HCT116 (cell line): Measurements from ENCODE around the gene STPG1. TPM values are rescaled to one million over a fixed set of nuclear protein-coding genes. Genes with fewer than 3 reads are reported as not detected.

Source experiments
- ATAC-seq: fragments of 200-7000 bp; cut with Tn5 transposase; 2 replicates; pipeline ENCODE4 v1.9.1; 2020; ENCODE audit warnings: mild to moderate bottlenecking, moderate library complexity
- BruUV-seq: library from RNA; stranded (reverse); fragments of 400-500 nt; replicated peaks from 2 replicates; lab custom pipeline; 2021; lab: Mats Ljungman, UMichigan
- CTCF ChIA-PET: fragments of 300-600 bp; sonication (Branson Sonifier 250); formaldehyde crosslinking; loops from one replicate; lab custom pipeline; 2021; ENCODE audit warnings: antibody characterized with exemption; lab: Charles Lee
- POLR2A ChIA-PET: fragments of 300-600, 350-600 bp; sonication (Branson Sonifier 250); formaldehyde crosslinking; loops from one replicate; lab custom pipeline; 2021; ENCODE audit warnings: antibody characterized with exemption; lab: Charles Lee
- RAD21 ChIA-PET, 2 experiments: fragments of 300-600 bp; sonication (Branson Sonifier 250); formaldehyde crosslinking; loops; one replicate each; lab custom pipeline; 2023; ENCODE audit warnings: low total read pairs in 2 of 2; ENCODE audit not compliant: uncharacterized antibody in 2 of 2, unreplicated experiment in 2 of 2, low non-redundant PET in 1 of 2; lab: Charles Lee
- DNase-seq: peaks from one replicate; pipeline ENCODE4 v3.0.0-alpha.2; 2010; ENCODE audit warnings: low read depth, low spot score
- H2AFZ ChIP-seq: fragments of 200-600 bp; shearing (Covaris generic), sonication (generic); 2 replicates; pipeline ENCODE4 v1.6.1; 2017; ENCODE audit warnings: low read depth, mixed run types, mixed read lengths, antibody characterized with exemption, low read length; ENCODE audit not compliant: poor library complexity, severe bottlenecking
- H3K27ac ChIP-seq: 2 replicates; pipeline ENCODE4 v1.5.1; 2012; ENCODE audit warnings: low read depth, low read length
- H3K27me3 ChIP-seq: fragments of 200-600 bp; sonication (generic); 2 replicates; pipeline ENCODE4 v1.6.1; 2016; ENCODE audit warnings: mixed run types, low read length, mixed read lengths; ENCODE audit not compliant: insufficient read depth
- H3K36me3 ChIP-seq, 2 experiments: fragments of 200-500 bp in 1 of 2; fragments of 200-600 bp in 1 of 2; sonication (Bioruptor generic) in 1 of 2; sonication (generic) in 1 of 2; 2 replicates each; pipeline versions ENCODE4 v1.5.1 to v1.6.1; 2014 to 2016; ENCODE audit warnings: low read length in 2 of 2, inconsistent platforms in 1 of 2, mixed read lengths in 1 of 2, mixed run types in 1 of 2; ENCODE audit not compliant: insufficient read depth in 2 of 2, control insufficient read depth in 1 of 2
- H3K4me1 ChIP-seq, 2 experiments: fragments of 200-600 bp in 1 of 2; sonication (generic) in 1 of 2; 2 replicates each; pipeline versions ENCODE4 v1.5.1 to v1.6.1; 2012 to 2017; ENCODE audit warnings: low read length in 2 of 2, inconsistent platforms in 1 of 2, mild to moderate bottlenecking in 1 of 2, mixed read lengths in 1 of 2, mixed run types in 1 of 2, moderate library complexity in 1 of 2; ENCODE audit not compliant: insufficient read depth in 2 of 2, control insufficient read depth in 1 of 2
- H3K4me2 ChIP-seq: fragments of 200-600 bp; sonication (generic); 2 replicates; pipeline ENCODE4 v1.6.1; 2017; ENCODE audit warnings: mixed run types, low read length, mixed read lengths
- H3K4me3 ChIP-seq, 2 experiments: fragments of 200-600 bp in 1 of 2; sonication (generic) in 1 of 2; replicated peaks in 1 of 2; 2 replicates each; pipeline ENCODE4 v1.5.1; 2011 to 2016; ENCODE audit warnings: low read length in 2 of 2, control low read depth in 1 of 2, low read depth in 1 of 2, mild to moderate bottlenecking in 1 of 2, mixed read lengths in 1 of 2, mixed run types in 1 of 2
- H3K79me2 ChIP-seq: fragments of 200-600 bp; sonication (generic); 2 replicates; pipeline ENCODE4 v1.6.1; 2017; ENCODE audit warnings: mild to moderate bottlenecking, mixed run types, low read length, moderate library complexity, mixed read lengths; ENCODE audit not compliant: insufficient read depth
- H3K9ac ChIP-seq: fragments of 200-600 bp; sonication (generic); 2 replicates; pipeline ENCODE4 v1.6.1; 2016; ENCODE audit warnings: low read length, mixed read lengths
- H3K9me2 ChIP-seq: fragments of 200-600 bp; sonication (generic), shearing (Covaris generic); 2 replicates; pipeline ENCODE4 v1.6.1; 2017; ENCODE audit warnings: mixed run types, mild to moderate bottlenecking, moderate library complexity; ENCODE audit not compliant: insufficient read depth
- H3K9me3 ChIP-seq, 2 experiments: fragments of 200-500 bp in 1 of 2; fragments of 200-600 bp in 1 of 2; sonication (Bioruptor generic) in 1 of 2; sonication (generic) in 1 of 2; 2 replicates each; pipeline ENCODE4 v1.6.1; 2014 to 2017; ENCODE audit warnings: low read length in 2 of 2, mixed read lengths in 2 of 2, inconsistent platforms in 1 of 2, low read depth in 1 of 2, mild to moderate bottlenecking in 1 of 2, mixed run types in 1 of 2, moderate library complexity in 1 of 2; ENCODE audit not compliant: control insufficient read depth in 1 of 2, insufficient read depth in 1 of 2
- H4K20me1 ChIP-seq: fragments of 200-600 bp; sonication (generic), shearing (Covaris generic); 2 replicates; pipeline ENCODE4 v1.6.1; 2017; ENCODE audit warnings: mixed run types, mild to moderate bottlenecking, moderate library complexity; ENCODE audit not compliant: insufficient read depth
- EGR1 ChIP-seq: IDR thresholded peaks from 2 replicates; pipeline ENCODE4 v1.6.1; 2012; ENCODE audit warnings: low read depth
- ELF1 ChIP-seq: IDR thresholded peaks from 2 replicates; pipeline ENCODE4 v1.6.1; 2012; ENCODE audit warnings: low read depth, borderline replicate concordance
- EZH2phosphoT487 ChIP-seq: fragments of 200-600 bp; IDR thresholded peaks from 2 replicates; pipeline ENCODE4 v1.6.1; 2018; ENCODE audit warnings: antibody characterized with exemption, borderline replicate concordance
- POLR2AphosphoS5 ChIP-seq: IDR thresholded peaks from 2 replicates; pipeline ENCODE4 v1.6.1; 2011; ENCODE audit warnings: mild to moderate bottlenecking, low read depth, low read length, moderate library complexity
- SIN3A ChIP-seq: IDR thresholded peaks from 2 replicates; pipeline ENCODE4 v1.6.1; 2012; ENCODE audit warnings: low read depth
- SP1 ChIP-seq: IDR thresholded peaks from 2 replicates; pipeline ENCODE4 v1.6.1; 2012; ENCODE audit warnings: low read depth
- YY1 ChIP-seq: IDR thresholded peaks from 2 replicates; pipeline ENCODE4 v1.6.1; 2011; ENCODE audit warnings: low read length, low read depth, moderate library complexity, mild to moderate bottlenecking; ENCODE audit not compliant: insufficient replicate concordance; ENCODE audit errors: extremely low read depth
- ZFX ChIP-seq: fragments of 450-650 bp; IDR thresholded peaks from 2 replicates; pipeline ENCODE4 v1.6.1; 2017
- intact Hi-C: fragments of 100-400 bp; cut with micrococcal nuclease; formaldehyde crosslinking; loops from 2 replicates; pipeline ENCODE4 v1.10.0; 2022
- total RNA-seq: library from RNA; stranded (reverse); gene quantifications from one replicate; pipeline ENCODE4 v1.2.1, GENCODE V29; 2021; ENCODE audit not compliant: unreplicated experiment
- TF ChIP-seq, protein P1 (sequence below), 3 experiments: fragments of 200-600 bp in 1 of 3; sonication (generic) in 1 of 3; IDR thresholded peaks in 2 of 3; conservative IDR thresholded peaks in 1 of 3; 2 replicates each; pipeline ENCODE4 v1.5.1; 2012 to 2017; ENCODE audit warnings: low read depth in 2 of 3, low read length in 2 of 3, antibody characterized with exemption in 1 of 3, borderline replicate concordance in 1 of 3, control low read depth in 1 of 3, mild to moderate bottlenecking in 1 of 3, mixed read lengths in 1 of 3, mixed run types in 1 of 3, moderate library complexity in 1 of 3; ENCODE audit not compliant: insufficient read depth in 1 of 3
- TF ChIP-seq, protein P2 (sequence below): IDR thresholded peaks from 2 replicates; pipeline ENCODE4 v1.6.1; 2012
- TF ChIP-seq, protein P3 (sequence below): IDR thresholded peaks from 2 replicates; pipeline ENCODE4 v1.6.1; 2012; ENCODE audit warnings: low read depth

Gene STPG1
- total RNA-seq, 1 experiment from 2014 or later: 13.4 TPM

DNA sequence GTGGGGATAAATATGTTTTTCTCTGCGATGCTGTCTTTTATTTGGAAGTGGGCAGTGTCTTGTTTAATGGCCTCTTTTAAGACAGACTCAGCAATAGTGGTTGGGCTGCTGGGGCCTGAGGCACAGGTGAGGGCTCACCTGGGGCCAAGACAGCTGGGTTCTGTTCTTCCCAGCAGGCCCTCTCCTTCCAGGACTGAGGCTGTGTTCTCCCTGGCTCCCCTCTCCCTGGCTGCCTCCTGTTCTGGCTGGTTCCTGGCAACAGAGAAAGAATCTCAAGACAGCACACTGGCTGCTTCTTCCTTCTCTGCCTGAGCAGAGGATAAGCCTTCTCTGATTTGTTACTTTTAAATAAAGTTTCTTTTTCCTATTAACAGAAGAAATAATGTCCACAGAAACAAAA, 101.8 kb downstream of the STPG1 start (continued):
- TF ChIP-seq, protein P1, sequence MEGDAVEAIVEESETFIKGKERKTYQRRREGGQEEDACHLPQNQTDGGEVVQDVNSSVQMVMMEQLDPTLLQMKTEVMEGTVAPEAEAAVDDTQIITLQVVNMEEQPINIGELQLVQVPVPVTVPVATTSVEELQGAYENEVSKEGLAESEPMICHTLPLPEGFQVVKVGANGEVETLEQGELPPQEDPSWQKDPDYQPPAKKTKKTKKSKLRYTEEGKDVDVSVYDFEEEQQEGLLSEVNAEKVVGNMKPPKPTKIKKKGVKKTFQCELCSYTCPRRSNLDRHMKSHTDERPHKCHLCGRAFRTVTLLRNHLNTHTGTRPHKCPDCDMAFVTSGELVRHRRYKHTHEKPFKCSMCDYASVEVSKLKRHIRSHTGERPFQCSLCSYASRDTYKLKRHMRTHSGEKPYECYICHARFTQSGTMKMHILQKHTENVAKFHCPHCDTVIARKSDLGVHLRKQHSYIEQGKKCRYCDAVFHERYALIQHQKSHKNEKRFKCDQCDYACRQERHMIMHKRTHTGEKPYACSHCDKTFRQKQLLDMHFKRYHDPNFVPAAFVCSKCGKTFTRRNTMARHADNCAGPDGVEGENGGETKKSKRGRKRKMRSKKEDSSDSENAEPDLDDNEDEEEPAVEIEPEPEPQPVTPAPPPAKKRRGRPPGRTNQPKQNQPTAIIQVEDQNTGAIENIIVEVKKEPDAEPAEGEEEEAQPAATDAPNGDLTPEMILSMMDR (IDR thresholded peaks at IDR 0.05 in 2 of 3, conservative IDR thresholded peaks at IDR 0.05 in 1 of 3; ENCODE audit: borderline replicate concordance in 1 of 3, insufficient read depth in 1 of 3, low read depth in 2 of 3, low read length in 2 of 3): no peak
- no peak for TF ChIP-seq SIN3A
- TF ChIP-seq ZFX: no peak
- TF ChIP-seq YY1: no peak
- no peak for TF ChIP-seq ELF1

DNA sequence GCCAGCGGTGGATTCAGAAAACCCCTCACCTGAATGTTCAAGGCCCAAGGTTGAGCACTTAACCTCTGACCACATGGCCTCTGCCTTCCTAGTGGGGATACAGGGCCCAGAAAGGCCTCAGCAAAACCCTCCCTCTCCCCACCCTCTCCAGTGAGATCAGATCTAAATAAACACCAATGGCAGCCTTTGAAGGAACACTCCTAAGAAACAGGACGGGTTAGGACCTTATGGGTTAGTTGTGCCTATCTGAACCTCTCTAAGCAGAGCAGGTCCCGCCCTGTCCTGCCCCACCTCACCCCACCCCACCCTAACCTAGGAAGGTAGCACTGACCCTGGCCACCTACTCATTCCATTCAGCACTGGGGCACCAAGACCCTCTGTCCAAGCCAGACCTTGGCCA, 102.3 kb downstream of the STPG1 start:
- BruUV-seq: no TSS peak
- Histone ChIP-seq H3K27ac (no peak overlapping the region), H3K27me3 (peaks cover 17% of the 10 kb centered on the region; the same call in 1 of the 2 replicates), H3K4me1 (peaks cover 0 to 17% of the 10 kb centered on the region in 2 experiments; a peak in 3 of 4 replicates), H3K4me2 (no peak overlapping the region), H3K9ac (no peak overlapping the region), H3K9me3 (no peaks in the 10 kb centered on the region), H4K20me1 (no peaks in the 10 kb centered on the region), H3K4me3 (no peak overlapping the region), H3K36me3 (no peaks in the 10 kb centered on the region), H3K9me2 (no peaks in the 10 kb centered on the region), H2AFZ (no peak overlapping the region), H3K79me2 (no peaks in the 10 kb centered on the region)
- ATAC-seq (no peak), DNase-seq (no peak)
- CTCF ChIA-PET: interaction anchor here (0.8 to 1.5 kb wide), 3 partner anchors 81 to 112 kb away, joined by 3 to 5 read pairs (median 3); no protein-coding TSS in a partner anchor
- POLR2A ChIA-PET: no interaction called here
- intact Hi-C loops: no loop called here
- RAD21 ChIA-PET: no interaction called here
- TF ChIP-seq EZH2phosphoT487 (no peak), SP1 (no peak), EGR1 (no peak), POLR2AphosphoS5 (no peak), ELF1 (no peak), SIN3A (no peak)
- TF ChIP-seq, protein P2, sequence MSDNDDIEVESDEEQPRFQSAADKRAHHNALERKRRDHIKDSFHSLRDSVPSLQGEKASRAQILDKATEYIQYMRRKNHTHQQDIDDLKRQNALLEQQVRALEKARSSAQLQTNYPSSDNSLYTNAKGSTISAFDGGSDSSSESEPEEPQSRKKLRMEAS: no peak
- TF ChIP-seq, protein P1 (IDR thresholded peaks at IDR 0.05 in 2 of 3, conservative IDR thresholded peaks at IDR 0.05 in 1 of 3; ENCODE audit: borderline replicate concordance in 1 of 3, insufficient read depth in 1 of 3, low read depth in 2 of 3, low read length in 2 of 3): no peak
- TF ChIP-seq, protein P3, sequence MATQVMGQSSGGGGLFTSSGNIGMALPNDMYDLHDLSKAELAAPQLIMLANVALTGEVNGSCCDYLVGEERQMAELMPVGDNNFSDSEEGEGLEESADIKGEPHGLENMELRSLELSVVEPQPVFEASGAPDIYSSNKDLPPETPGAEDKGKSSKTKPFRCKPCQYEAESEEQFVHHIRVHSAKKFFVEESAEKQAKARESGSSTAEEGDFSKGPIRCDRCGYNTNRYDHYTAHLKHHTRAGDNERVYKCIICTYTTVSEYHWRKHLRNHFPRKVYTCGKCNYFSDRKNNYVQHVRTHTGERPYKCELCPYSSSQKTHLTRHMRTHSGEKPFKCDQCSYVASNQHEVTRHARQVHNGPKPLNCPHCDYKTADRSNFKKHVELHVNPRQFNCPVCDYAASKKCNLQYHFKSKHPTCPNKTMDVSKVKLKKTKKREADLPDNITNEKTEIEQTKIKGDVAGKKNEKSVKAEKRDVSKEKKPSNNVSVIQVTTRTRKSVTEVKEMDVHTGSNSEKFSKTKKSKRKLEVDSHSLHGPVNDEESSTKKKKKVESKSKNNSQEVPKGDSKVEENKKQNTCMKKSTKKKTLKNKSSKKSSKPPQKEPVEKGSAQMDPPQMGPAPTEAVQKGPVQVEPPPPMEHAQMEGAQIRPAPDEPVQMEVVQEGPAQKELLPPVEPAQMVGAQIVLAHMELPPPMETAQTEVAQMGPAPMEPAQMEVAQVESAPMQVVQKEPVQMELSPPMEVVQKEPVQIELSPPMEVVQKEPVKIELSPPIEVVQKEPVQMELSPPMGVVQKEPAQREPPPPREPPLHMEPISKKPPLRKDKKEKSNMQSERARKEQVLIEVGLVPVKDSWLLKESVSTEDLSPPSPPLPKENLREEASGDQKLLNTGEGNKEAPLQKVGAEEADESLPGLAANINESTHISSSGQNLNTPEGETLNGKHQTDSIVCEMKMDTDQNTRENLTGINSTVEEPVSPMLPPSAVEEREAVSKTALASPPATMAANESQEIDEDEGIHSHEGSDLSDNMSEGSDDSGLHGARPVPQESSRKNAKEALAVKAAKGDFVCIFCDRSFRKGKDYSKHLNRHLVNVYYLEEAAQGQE: no peak
- TF ChIP-seq, all 23 proteins: peak for 0
